ENCODE data around the gene C22orf23. TPM values are rescaled to one million over a fixed set of nuclear protein-coding genes. Genes with fewer than 3 reads are reported as not detected.

Gene C22orf23
- total RNA-seq, 1 donor: 0.72 TPM

DNA sequence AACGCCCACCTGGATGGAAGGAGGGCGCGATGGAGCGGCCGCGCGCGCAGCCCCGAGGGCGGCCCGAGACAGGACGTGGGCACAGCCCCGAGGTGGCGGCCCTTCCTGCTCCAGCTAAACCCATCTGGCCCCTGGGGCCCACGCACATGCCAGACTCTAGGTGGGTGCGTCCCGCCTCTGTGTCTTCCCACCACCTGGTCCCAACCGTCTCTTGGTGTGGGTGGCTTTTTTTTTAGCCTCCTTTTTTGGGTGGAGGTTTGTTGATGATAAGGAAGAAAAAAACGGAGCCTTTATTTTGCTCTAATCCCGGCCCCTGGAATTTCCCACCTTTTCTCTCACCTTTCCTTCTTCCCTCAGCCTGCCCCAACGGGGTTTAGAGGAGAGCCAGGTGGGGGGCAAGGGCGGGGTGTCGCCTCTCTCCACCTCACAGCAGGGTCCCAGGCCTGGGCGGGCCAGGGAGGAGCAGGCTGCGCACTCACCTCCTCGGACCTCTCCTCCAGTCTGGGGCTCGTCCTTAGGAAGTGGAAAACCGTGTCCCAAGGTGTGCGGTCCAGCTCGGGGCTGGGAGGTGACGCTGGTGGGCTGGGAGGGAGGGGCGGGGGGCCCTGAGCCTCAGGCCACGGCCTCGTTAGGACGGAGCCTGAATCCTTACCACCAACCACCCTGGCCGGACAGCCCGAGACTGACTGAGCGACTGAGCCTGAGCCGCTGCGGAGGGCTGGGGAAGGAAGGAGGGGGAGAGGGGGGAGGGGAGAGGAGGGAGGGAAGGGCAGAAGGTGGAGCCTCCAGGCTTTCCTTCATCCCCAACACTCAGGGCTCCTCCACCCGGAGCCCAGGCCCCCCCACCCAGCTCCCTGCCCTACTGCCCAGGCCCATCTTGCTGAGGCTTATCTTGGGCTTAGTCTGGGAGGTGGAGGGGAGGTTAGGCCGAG, 30.7 kb upstream of the C22orf23 start, which contains the start of gene SOX10:
Gene SOX10 (minus strand): TSS at position 696 of the 932 bp plus-strand sequence. CDS start 771 bp downstream, outside the sequence.
- no peaks in the 10 kb centered on the region for H3K36me3 ChIP-seq (ENCODE audit: insufficient read depth, low read length)
- no peaks in the 10 kb centered on the region for H3K4me1 ChIP-seq (ENCODE audit: insufficient read depth, low read length)
- H3K4me3 ChIP-seq (ENCODE audit: insufficient read depth, low read length): no peak within 1 kb of the TSS
- no peaks in the 10 kb centered on the region for H3K27me3 ChIP-seq (ENCODE audit: insufficient read depth, low read length)
- H2AFZ ChIP-seq (ENCODE audit: low read length): no peak within 1 kb of the TSS
- peaks cover 5% of the 10 kb centered on the region for H4K20me1 ChIP-seq (ENCODE audit: insufficient read depth, low read length)
- TF ChIP-seq, protein P1, sequence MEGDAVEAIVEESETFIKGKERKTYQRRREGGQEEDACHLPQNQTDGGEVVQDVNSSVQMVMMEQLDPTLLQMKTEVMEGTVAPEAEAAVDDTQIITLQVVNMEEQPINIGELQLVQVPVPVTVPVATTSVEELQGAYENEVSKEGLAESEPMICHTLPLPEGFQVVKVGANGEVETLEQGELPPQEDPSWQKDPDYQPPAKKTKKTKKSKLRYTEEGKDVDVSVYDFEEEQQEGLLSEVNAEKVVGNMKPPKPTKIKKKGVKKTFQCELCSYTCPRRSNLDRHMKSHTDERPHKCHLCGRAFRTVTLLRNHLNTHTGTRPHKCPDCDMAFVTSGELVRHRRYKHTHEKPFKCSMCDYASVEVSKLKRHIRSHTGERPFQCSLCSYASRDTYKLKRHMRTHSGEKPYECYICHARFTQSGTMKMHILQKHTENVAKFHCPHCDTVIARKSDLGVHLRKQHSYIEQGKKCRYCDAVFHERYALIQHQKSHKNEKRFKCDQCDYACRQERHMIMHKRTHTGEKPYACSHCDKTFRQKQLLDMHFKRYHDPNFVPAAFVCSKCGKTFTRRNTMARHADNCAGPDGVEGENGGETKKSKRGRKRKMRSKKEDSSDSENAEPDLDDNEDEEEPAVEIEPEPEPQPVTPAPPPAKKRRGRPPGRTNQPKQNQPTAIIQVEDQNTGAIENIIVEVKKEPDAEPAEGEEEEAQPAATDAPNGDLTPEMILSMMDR (IDR thresholded peaks at IDR 0.05; ENCODE audit: extremely low read depth, low read depth, low read length): no peak
- no peak within 1 kb of the TSS for H3K4me2 ChIP-seq (ENCODE audit: insufficient read depth, low read length)
- no peaks in the 10 kb centered on the region for H3K79me2 ChIP-seq (ENCODE audit: insufficient read depth, low read length)
- no peaks in the 10 kb centered on the region for H3K9me3 ChIP-seq (ENCODE audit: low read depth, low read length)
- H3K27ac ChIP-seq (ENCODE audit: low read depth, low read length): no peak within 1 kb of the TSS
- peak; percentile 81 for DNase-seq (ENCODE audit: insufficient read length, low spot score, missing footprints)

DNA sequence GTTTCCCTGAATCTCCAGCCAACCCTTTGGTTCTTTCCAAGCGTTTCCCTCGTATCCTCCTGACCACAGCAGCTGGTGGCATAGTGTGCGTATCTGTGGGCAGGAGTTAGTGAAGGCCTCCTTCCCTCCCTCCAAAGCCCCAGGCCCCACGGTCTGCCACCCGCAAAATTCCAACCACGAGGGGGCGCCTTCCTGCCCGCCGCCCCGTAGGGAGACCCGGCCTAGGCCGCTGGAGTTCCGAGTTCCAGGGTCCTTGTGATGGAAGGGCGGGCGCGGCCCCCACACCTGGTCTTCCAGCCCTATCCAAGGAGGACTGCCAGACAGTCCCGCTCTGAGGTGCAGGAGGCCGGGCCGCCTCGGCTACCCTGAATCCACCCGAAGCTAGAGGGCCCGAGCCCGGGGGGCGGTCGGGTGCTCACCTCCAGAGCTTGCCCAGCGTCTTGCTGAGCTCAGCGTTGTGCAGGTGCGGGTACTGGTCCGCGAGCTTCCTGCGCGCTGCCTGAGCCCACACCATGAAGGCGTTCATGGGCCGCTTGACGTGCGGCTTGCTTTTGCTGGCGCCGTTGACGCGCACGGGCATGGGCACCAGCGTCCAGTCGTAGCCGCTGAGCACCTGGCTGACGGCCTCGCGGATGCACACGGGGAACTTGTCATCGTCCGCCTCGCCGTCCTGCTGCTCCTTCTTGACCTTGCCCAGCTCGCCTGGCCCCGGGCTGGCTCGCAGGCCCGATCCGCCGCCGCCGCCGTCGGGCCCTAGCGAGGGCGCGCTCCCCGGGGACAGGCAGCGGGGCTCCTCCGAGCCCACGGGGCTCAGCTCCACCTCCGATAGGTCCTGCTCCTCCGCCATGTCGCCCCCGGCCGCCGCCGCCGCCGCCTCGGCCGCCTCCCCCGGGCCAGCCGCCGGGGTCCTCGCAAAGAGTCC, 29.8 kb upstream of the C22orf23 start:
- Histone ChIP-seq H3K4me1 (ENCODE audit: insufficient read depth, low read length) (no peaks in the 10 kb centered on the region), H3K4me2 (ENCODE audit: insufficient read depth, low read length) (no peak overlapping the region), H3K4me3 (ENCODE audit: insufficient read depth, low read length) (no peak overlapping the region), H3K9me3 (ENCODE audit: low read depth, low read length) (no peaks in the 10 kb centered on the region), H2AFZ (ENCODE audit: low read length) (no peak overlapping the region), H3K79me2 (ENCODE audit: insufficient read depth, low read length) (no peaks in the 10 kb centered on the region), H4K20me1 (ENCODE audit: insufficient read depth, low read length) (peaks cover 5% of the 10 kb centered on the region), H3K27me3 (ENCODE audit: insufficient read depth, low read length) (no peaks in the 10 kb centered on the region), H3K27ac (ENCODE audit: low read depth, low read length) (no peak overlapping the region), H3K36me3 (ENCODE audit: insufficient read depth, low read length) (no peaks in the 10 kb centered on the region)
- peak; percentile 81 for DNase-seq (ENCODE audit: insufficient read length, low spot score, missing footprints)
- TF ChIP-seq, protein P1 (IDR thresholded peaks at IDR 0.05; ENCODE audit: extremely low read depth, low read depth, low read length): no peak

DNA sequence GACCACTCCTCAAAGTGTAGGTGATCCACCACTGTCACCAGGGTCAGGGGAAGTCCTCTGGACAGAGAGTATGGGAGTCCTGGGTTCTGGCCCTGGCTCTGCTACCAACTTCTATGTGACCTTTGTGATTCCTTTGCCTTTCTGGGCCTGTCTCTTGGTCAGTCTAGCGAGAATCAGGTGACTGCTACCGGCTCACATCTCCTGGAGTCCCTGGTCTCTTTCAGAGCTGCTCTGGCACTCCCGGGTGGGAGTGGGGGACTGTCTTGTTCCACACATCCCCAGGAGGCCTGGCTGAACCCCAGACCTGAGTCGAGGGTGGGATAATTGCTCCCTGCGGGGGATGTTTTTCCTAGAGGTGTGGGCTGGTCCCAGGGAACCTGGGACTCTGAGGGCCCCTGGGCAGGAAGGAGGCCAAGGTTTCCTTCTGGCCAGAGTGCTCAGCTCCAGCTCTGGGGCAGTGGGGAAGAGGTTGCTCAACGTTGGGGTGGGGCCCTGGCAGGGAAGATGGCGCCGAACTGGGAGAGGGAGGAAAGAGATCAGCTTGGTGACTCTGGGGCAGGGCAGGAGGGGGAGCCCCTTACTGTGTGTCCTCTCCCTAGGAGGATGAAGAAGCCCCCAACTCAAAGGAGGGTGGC, 28.9 kb upstream of the C22orf23 start:
- peak; percentile 90 for DNase-seq (ENCODE audit: insufficient read length, low spot score, missing footprints)
- no peaks in the 10 kb centered on the region for H3K79me2 ChIP-seq (ENCODE audit: insufficient read depth, low read length)
- TF ChIP-seq, protein P1 (IDR thresholded peaks at IDR 0.05; ENCODE audit: extremely low read depth, low read depth, low read length): no peak
- no peaks in the 10 kb centered on the region for H3K9me3 ChIP-seq (ENCODE audit: low read depth, low read length)
- no peaks in the 10 kb centered on the region for H3K27me3 ChIP-seq (ENCODE audit: insufficient read depth, low read length)
- no peak overlapping the region for H3K27ac ChIP-seq (ENCODE audit: low read depth, low read length)
- H3K4me3 ChIP-seq (ENCODE audit: insufficient read depth, low read length): no peak overlapping the region
- no peak overlapping the region for H3K4me2 ChIP-seq (ENCODE audit: insufficient read depth, low read length)
- H3K4me1 ChIP-seq (ENCODE audit: insufficient read depth, low read length): no peaks in the 10 kb centered on the region
- H2AFZ ChIP-seq (ENCODE audit: low read length): no peak overlapping the region
- H3K36me3 ChIP-seq (ENCODE audit: insufficient read depth, low read length): no peaks in the 10 kb centered on the region
- peaks cover 5% of the 10 kb centered on the region for H4K20me1 ChIP-seq (ENCODE audit: insufficient read depth, low read length)

Data from osteoblast (primary cell).